Posterior vena cava (tissue), 2 donors: Measurements from ENCODE around the gene SLC16A10. TPM values are rescaled to one million over a fixed set of nuclear protein-coding genes. Genes with fewer than 3 reads are reported as not detected.
"Not testable (repeated sequence)": the region's sequence is repeated elsewhere in the genome, so short reads cannot be mapped to it uniquely, and the experiment has no call there.

ENCODE experiments used
- DNase-seq: peaks from one replicate; pipeline ENCODE4 v3.0.0-alpha.2; 2020; ENCODE audit warnings: low spot score
- intact Hi-C, 2 donors: fragments of 100-400 bp; cut with DNase I; formaldehyde crosslinking; loops; one replicate each; pipeline versions ENCODE4 v1.14.1 to v1.14.2; 2022 to 2023
- total RNA-seq, 2 donors: library from RNA; stranded (reverse); fragmentation: NEBNext Ultra II Directional; extraction: Animal tissue kit (Norgen Biotek cat#: 25700); gene quantifications; one replicate each; pipeline ENCODE4 v1.2.1, GENCODE V29; 2021
- donor health status: DM: yes; HTN: yes; CAD: no.
- donor health status: DM: yes; HTN: yes; CAD: no.

Gene SLC16A10
- total RNA-seq, 2 donors from 2014 or later, result 5.8 to 7.6 TPM

DNA sequence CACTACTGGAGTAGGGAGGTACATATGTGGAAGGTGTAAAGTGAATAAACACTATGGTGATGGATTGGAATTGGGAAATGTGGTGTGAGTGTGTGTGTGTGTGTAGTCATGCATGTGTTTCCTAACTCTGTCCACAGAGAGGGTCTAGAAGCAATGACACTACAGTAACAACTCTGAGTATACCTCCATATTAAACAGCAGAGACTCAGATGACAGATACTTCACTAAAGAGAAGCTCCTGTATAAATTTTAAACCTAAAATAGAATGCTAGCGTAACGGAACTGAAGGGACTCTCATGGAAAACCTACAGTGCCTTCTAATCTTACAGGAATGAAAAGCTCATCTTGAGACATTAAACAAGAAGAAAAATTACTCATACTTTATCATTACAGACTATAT is 150.5 kb downstream of the SLC16A10 start:
- intact Hi-C loops, result no loop called here
- DNase-seq, result no peak

DNA sequence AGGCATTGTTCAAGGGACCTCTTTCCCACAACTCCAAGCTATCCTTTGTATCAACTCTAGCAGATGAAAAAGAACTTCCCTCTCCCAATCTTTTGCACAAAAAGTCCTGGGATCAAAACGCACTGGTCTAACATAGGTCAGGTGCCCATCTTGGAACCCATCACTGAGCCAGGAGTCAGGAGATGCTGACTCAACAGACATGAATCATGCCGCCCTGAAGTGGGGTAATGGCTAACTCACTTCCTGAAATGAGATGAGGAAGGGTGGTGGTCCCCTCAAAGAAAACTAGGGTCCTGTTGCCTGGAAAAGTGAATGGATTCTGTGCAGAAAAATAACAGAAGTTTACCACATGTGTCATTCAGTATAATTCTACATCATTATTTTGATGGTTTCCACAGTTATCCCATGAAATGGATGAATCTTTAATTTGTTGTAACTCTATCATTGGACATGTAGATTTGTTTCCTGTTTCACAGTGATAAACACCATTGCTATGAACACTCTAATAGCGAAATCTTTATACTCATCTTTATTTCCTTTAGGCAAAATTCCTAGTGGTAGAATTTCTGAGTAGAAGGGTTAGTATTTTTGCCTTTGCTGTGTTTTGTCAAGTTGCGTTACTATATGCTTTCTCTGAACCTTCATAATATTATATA is 151.3 kb downstream of the SLC16A10 start:
- DNase-seq, result no peak
- intact Hi-C loops, result no loop called here

DNA sequence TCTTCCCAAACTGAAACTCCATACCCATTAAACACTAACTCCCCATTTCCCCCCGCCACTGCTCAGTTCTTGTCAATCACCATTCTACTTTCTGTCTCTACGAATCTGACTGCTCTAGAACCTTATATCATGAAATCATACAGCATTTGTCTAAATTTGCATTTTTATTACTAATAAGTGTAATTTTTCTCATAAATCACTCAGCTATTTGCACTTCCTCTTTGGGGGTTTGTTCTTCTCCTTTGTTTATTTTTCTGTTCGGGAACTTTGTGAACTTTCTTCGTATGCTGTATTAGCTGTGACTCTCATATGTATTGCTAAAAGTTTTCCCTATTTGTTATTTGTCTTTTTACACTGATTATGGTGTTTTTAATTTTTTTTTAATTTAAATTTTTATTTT is 152.2 kb downstream of the SLC16A10 start:
- DNase-seq, result no peak
- intact Hi-C loops, result no loop called here

DNA sequence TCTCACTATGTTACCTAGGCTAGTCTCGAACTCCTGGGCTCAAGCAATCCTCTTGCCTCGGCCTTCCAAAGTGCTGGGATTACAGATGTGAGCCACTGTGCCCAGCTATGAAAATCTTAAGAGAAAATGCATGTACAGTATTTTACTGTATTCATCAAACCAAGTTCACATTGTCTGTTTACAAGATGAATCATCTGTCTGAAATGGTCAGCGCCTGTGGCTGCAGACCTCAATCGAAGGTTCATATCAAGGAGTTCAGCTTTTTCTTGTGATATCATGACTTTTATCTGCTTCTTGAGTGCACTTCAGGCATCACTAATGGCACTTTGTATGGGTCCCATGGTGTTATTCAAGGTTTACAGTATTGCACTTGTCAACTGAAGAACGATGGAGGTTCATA is 155.1 kb downstream of the SLC16A10 start:
- no peak for DNase-seq
- intact Hi-C loops, result no loop called here

DNA sequence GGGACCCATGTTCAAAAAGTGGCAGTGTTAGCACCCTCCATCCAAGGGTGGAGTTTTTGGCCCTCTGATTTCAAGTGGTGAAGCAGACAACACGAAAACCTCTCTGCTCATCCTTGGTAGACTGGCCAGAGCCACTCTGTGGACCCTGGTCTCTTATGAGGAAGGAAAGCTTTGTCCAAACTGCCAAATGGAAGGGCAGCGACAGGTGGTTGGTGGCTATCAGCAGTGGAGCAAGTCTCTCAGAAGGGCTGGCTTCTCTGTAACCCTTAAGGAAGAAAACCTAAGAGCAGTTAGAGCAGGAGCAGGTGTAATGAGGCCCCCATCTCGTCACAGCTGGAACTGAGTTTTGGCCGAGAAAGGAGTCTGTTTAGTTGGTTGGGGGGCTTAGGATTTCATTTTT is 155.8 kb downstream of the SLC16A10 start:
- DNase-seq, result no peak
- intact Hi-C loops, result no loop called here

DNA sequence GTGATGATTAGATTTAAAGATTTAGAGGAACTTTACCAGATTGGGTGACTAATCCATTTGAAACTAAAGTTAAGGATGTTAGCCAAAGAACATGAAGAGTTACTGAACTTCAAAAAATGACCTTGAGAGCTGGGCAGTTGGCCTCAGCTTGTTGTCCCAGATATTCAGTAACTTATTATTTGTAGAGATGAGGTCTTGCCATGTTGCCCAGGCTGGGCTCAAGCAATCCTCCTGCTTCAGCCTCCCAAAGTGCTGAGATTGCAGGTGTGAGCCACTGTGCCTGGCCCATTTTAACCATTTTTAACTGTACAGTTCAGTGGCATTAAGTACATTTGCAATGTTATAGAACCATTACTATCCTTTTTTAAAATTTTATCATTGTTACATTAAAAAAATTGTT is 161.5 kb downstream of the SLC16A10 start:
- no peak for DNase-seq
- intact Hi-C loops, result no loop called here

DNA sequence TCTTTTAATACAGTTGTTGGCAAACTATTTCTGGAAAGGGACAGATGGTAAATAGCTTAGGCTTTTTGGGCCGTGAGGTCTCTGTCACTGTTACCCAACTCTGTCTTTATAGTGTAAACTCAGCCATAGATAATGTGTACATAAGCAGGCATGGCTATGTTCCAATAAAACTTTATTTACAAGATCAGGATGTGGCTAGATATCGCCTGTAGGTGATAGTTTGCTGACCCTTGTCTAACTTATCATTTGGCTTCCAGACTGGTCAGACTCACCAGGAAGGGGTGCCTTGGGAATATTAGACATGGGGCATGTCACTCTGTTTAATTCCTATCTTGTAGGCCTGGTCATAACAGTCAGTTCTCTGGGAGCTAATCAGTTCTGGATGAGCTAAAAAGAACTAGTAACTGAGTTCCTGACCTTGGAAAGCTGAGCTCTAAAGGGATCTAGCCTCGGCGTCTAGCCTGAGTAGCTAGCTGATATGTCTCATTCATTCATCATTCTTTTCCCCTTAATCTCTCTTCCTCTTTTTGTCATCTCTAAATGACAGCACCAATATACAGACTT is 163.6 kb downstream of the SLC16A10 start:
- DNase-seq, result no peak
- intact Hi-C loops, result no loop called here

DNA sequence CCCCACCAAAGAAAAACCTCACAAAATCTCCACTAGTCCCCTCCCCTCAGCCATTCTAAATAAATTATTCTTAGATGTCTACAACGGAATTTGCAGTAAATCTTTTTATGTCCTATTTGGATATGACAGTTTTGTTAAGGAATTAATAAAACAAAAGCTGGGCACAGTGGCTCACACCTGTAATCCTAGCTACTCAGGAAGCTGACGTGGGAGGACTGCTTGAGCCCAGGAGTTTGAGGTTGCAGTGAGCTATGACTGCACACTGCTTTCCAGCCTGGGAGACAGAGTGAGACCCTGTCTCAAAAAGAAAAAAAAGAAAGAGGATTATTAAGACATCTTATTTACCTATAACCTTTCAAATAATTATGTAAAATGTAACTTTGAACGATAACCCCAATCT is 165.4 kb downstream of the SLC16A10 start:
- intact Hi-C loops, result no loop called here

DNA sequence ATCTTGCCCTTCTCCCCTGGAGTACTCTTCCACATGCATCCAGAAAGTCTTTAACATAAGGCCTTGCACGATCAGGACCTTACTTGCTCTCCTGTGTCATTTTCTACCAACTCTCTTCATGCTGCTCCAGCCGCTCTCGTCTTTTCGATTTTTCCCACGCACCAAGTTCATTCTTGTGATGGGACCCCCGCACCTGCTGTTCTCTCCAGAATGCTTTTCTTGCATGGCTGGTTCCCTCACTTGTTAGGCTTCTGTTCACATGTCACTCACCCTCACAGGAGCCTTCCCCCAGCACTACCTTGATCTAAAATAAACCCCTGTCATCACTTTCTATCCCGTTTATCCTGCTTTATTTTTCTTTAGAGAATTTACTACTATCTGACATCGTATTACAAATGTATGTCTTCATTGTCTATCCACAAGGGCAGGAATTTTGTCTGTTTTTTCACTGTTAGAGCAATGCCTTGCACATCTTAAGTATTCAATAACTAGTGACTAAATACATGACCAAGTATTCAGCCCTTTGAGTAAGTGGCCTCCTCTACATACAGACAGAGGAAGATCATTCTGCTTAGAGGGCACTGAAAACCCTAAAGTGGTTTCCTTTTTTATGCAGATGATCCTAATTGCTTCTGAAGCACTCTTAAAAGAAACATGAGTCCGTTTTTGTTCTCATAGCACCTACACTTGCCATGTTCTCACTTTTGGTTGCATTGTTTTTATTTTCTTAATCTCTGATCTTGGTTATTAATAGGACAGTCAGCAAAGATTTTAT is 166.9 kb downstream of the SLC16A10 start:
- intact Hi-C loops, result no loop called here
- no peak for DNase-seq

More for the DNA sequence above, 165.4 kb downstream of the SLC16A10 start:
- no peak for DNase-seq

DNA sequence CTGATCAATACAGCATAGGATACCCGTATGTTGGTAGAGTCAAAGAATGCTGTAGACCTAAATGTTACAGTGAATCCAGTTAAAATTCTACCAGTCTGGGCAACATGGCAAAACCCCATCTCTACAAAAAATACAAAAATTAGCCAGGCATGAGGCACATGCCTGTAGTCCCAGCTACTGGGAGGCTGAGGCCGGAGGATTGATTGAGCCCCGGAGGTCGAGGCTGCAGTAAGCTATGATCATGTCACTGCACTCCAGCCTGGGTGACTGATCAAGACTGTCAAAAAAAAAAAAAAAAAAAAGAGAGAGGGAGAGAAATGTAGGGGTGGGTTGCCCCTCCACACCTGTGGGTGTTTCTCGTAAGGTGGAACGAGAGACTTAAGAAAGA is 167.5 kb downstream of the SLC16A10 start:
- intact Hi-C loops, result loop anchor here in 1 of 2 donors (5.0 kb wide), 1 partner anchor 378 kb away; no protein-coding TSS in a partner anchor

DNA sequence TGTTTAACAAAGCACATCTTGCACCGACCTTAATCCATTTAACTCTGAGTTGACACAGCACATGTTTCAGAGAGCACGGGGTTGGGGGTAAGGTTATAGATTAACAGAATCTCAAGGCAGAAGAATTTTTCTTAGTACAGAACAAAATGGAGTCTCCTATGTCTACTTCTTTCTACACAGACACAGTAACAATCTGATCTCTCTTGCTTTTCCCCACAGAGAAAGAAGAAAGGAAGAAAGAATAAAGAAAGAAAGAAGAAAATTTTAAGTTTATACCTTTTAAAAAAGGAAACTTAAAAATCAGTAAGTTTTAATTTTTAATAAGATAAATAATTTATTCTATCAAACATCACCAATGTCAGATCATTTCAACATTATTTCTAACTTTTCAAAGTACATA is 168.5 kb downstream of the SLC16A10 start:
- not testable (repeated sequence) for DNase-seq

More for the DNA sequence above, 167.5 kb downstream of the SLC16A10 start:
- no peak for DNase-seq

DNA sequence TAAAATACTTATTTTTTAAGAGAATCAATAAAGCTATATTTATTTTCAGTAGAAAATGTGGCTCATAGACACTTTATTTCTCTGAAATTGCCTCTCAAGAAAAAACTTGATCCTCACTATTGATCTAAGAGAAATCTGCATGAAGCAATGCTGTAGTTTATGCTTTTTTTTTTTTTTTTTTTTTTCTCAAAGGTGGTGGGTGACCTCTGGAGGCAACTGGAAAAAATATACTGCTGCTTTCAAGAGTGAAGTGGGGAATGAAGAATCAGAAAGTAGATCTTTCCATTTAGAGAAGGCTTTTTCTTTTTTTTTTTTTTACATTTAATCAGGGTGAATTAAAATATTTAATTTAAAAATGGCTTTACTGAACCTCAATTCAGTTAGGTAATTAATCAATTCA is 169.3 kb downstream of the SLC16A10 start:
- intact Hi-C loops, result loop anchor here in 1 of 2 donors (5.0 kb wide), 1 partner anchor 376 kb away; no protein-coding TSS in a partner anchor
- no peak for DNase-seq

More for the DNA sequence above, 168.5 kb downstream of the SLC16A10 start:
- intact Hi-C loops, result loop anchor here in 1 of 2 donors (5.0 kb wide), 1 partner anchor 376 kb away; no protein-coding TSS in a partner anchor

DNA sequence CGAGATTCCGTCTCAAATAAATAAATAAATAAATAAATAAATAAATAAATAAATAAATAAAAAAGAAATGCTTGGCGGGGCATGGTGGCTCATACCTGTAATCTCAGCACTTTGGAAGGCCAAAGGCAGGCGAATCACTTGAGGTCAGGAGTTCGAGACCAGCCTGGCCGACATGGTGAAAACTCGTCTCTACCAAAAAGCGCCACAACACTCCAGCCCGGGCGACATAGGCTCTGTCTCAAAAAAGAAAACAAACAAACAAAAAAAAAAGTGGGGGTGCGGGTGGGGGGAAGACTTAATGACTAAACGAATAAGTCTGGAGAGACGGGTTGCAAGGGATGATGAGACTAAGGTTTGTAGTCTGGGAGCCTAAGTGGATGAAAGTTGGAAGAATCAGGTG is 170.7 kb downstream of the SLC16A10 start:
- intact Hi-C loops, result loop anchor here in 1 of 2 donors (5.0 kb wide), 1 partner anchor 374 kb away; no protein-coding TSS in a partner anchor
- no peak for DNase-seq

DNA sequence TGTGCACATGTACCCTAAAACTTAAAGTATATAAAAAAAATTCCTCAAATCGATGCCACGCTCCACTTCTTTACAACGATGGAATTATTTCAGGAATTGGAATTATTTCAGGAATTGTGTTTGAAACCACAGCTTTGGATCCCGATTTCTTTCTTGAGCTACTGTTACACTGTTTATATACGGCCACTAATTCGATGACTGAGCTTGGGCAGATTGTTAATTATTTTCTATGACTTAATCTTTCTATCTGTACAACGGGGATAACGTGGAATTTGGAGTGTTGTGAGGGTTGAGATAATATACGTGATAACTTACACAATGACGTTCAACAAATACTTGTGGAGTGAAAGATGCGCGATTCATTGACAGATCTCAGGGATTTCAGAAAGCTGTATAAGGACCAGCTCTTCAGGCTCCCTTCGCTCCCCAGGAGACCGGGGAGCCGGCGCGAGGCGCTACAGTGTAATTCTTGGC is 171.3 kb downstream of the SLC16A10 start:
- intact Hi-C loops, result loop anchor here in 1 of 2 donors (5.0 kb wide), 1 partner anchor 374 kb away; no protein-coding TSS in a partner anchor
- DNase-seq, result no peak

DNA sequence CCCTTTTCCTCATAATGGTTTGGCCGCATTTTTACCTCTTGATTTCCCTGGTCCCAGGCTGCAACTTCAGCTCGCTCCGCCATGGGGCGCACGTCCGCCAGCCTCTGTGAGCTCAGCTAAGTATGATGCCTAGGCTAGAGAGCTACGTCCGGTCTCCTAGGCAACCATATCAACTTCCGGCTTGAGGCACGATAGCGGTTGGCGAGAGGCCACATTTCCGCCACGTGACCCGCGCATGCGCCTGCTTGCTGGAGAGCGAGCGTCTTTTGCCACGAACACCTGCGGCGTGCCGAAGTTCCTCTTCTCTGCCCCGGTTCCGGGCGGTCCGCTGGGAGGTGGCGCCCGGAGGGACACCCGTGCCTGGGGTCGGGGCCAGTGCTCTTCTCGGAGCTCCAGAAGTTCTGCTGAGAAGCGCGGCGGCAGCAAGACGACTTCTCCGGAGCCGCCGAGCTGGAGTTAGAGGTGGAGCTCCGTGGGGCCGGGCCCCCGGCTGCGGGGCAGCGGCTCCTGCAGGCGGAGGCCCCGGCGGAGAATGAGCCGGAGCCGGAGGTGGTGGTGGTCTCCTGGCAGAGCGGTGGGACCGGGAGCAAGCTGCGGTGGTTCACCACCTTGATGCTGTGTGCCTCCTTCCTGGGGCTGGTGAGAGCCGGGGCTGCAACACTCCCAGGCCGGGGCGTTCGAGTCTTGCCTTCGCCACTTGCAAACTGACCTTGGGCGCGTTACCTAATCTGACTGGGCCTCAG is 172.0 kb downstream of the SLC16A10 start:
- peak; percentile 100 for DNase-seq
- intact Hi-C loops, result loop anchor here in 1 of 2 donors (5.0 kb wide), 1 partner anchor 373 kb away; no protein-coding TSS in a partner anchor

DNA sequence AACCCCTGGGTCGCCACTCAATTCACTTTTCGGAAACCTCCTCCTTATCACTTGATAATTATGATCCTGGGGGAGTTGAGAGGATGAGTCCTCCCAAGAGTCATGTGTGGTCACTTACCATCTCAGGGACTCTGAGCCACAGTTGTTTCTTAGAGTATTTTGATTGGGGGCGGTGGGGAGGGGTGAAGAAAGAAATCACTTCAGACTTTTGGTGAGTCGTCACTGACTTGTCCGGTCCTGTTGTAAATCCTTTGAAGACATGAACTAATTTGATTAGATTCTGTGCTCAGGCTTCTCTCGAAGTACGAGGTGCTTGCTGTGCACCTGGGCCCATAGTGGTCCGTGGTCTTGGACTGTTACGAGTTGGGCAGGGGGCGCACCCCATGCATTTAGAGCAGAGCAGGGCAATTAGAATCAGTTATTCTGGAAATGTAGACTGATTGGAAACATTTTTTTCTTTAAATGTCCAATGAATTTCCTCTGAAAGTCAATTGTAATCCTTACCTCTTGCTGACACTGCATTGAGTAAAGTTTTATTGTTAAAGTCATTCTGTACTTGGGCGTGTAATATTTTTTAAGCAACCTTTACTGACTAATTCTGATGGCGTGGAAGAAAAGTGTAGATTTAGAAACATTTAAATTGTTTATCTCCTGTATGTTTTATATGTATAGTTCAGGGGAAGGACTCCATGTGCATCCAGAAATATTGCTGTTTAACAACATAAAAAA is 173.4 kb downstream of the SLC16A10 start:
- intact Hi-C loops, result loop anchor here in 1 of 2 donors (10.0 kb wide), 1 partner anchor 384 kb away; no protein-coding TSS in a partner anchor
- no peak for DNase-seq

DNA sequence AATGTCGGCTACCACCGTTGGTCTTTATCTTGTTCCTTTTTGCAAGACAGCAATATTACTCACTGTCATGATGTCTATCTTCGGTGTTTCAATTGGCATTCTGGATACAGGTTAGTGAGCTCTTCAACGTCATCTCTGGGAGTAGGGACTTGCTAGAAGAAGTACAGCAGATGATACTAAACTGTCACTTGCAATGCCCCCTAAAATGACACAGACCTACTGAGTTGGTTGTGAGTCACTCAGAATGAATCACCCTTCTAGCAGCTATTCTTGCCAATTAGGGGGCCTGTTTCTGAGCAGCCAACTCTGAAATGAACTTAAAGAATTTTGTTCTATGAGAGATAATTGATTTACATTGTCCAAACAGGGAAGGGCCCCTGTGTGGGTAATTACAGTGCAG is 176.5 kb downstream of the SLC16A10 start:
- intact Hi-C loops, result loop anchor here in 1 of 2 donors (10.0 kb wide), 1 partner anchor 381 kb away; no protein-coding TSS in a partner anchor
- DNase-seq, result no peak

DNA sequence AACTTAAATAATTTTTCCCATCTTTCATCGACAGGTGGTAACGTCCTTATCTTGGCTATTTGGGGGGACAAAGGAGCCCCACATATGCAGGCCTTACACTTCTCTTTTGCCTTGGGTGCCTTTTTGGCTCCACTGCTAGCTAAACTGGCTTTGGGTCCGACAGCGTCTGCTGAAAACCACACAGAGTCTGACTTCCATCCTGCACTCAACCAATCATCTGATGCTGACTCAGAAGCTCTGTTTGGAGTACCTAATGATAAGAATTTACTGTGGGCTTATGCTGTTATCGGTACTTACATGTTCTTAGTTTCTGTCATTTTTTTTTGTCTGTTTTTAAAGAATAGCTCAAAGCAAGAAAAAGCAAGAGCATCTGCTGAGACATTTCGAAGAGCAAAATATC is 178.5 kb downstream of the SLC16A10 start:
- intact Hi-C loops, result loop anchor here in 1 of 2 donors (10.0 kb wide), 1 partner anchor 379 kb away; no protein-coding TSS in a partner anchor
- no peak for DNase-seq
